Nephron progenitor cell (in vitro differentiated cells): ENCODE measurements around the gene HHLA2.

ENCODE experiments used
- DNase-seq: peaks from one replicate; pipeline ENCODE4 v3.0.0; 2021
- H3K27ac Mint-ChIP-seq: 2 replicates; pipeline ENCODE4 v1.8.0; 2021; ENCODE audit warnings: mild to moderate bottlenecking, moderate library complexity, mixed read lengths
- H3K27me3 Mint-ChIP-seq: 2 replicates; pipeline ENCODE4 v1.8.0; 2021; ENCODE audit warnings: mild to moderate bottlenecking, low read depth, mixed read lengths; ENCODE audit not compliant: poor library complexity
- H3K36me3 Mint-ChIP-seq: 2 replicates; pipeline ENCODE4 v1.8.0; 2021; ENCODE audit warnings: low read depth, mixed read lengths
- H3K4me1 Mint-ChIP-seq: 2 replicates; pipeline ENCODE4 v1.8.0; 2021; ENCODE audit warnings: mixed read lengths
- H3K4me3 Mint-ChIP-seq: 2 replicates; pipeline ENCODE4 v1.8.0; 2021; ENCODE audit warnings: mild to moderate bottlenecking, moderate library complexity, mixed read lengths
- H3K9me3 Mint-ChIP-seq: 2 replicates; pipeline ENCODE4 v1.8.0; 2021; ENCODE audit warnings: mild to moderate bottlenecking, moderate library complexity, mixed read lengths
- TF ChIP-seq, protein P1 (sequence below): fragments of 200-600 bp; sonication (generic); IDR thresholded peaks from 2 replicates; pipeline ENCODE4 v1.5.0; 2021; ENCODE audit warnings: antibody characterized with exemption

Gene HHLA2

DNA sequence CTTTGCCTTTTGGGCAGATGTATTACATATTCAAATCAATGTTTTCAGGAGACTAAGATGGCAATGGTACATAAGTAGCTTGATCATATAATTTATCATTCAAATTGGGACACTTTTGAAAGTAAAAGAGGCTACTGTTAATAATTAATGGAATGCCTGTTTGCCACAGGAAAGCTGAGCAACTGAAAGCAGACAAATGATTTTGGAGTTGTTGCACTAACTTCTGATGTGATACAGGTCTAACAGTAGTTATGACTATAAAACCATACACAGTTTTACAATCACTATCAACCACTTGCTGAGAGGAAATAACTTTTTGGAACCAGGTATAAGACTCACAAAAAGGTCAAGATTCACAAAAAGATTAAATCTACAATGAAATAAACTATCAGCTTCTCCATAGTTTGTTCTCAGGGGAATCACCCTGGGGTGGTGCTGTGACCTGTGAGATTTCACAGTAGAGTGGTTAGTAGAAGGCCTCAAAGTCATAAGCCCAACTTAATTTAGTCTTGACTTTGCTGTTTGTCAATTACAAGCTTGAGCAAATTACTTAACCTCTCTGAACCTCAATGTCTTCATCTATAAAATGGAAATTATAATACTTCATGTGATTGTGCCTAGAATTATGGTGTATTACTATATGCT lies 42.7 kb downstream of the HHLA2 start:
- Mint-ChIP-seq H3K9me3 (no peaks in the 10 kb centered on the region), H3K36me3 (no peaks in the 10 kb centered on the region), H3K4me1 (no peaks in the 10 kb centered on the region), H3K4me3 (no peak overlapping the region), H3K27me3 (peaks cover 10% of the 10 kb centered on the region), H3K27ac (no peak overlapping the region)
- TF ChIP-seq, protein P1, sequence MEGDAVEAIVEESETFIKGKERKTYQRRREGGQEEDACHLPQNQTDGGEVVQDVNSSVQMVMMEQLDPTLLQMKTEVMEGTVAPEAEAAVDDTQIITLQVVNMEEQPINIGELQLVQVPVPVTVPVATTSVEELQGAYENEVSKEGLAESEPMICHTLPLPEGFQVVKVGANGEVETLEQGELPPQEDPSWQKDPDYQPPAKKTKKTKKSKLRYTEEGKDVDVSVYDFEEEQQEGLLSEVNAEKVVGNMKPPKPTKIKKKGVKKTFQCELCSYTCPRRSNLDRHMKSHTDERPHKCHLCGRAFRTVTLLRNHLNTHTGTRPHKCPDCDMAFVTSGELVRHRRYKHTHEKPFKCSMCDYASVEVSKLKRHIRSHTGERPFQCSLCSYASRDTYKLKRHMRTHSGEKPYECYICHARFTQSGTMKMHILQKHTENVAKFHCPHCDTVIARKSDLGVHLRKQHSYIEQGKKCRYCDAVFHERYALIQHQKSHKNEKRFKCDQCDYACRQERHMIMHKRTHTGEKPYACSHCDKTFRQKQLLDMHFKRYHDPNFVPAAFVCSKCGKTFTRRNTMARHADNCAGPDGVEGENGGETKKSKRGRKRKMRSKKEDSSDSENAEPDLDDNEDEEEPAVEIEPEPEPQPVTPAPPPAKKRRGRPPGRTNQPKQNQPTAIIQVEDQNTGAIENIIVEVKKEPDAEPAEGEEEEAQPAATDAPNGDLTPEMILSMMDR: no peak
- no peak for DNase-seq

DNA sequence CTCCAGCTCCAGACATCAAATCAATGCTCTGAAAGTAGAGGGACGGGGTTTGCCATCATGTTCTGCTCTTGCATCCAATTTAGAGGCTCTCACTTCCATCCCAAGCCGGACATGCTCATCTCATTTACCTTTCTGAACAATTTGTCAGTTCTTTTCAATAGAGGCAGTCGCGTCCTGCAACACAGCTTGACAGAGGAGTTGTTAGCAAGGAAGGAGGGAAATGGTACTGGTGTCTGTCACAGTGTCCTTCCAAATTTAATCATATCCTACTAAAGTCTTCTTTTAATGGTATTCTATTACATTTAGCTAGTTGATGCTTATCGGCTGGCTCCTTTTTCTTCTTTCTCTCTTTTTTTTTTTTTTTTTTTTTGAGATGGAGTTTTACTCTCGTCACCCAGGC lies 45.6 kb downstream of the HHLA2 start:
- peaks cover 6% of the 10 kb centered on the region for H3K4me1 Mint-ChIP-seq
- no peak for DNase-seq
- H3K36me3 Mint-ChIP-seq: no peaks in the 10 kb centered on the region
- H3K9me3 Mint-ChIP-seq: no peaks in the 10 kb centered on the region
- H3K27me3 Mint-ChIP-seq: peaks cover 10% of the 10 kb centered on the region
- TF ChIP-seq, protein P1: no peak
- H3K27ac Mint-ChIP-seq: no peak overlapping the region
- H3K4me3 Mint-ChIP-seq: no peak overlapping the region

DNA sequence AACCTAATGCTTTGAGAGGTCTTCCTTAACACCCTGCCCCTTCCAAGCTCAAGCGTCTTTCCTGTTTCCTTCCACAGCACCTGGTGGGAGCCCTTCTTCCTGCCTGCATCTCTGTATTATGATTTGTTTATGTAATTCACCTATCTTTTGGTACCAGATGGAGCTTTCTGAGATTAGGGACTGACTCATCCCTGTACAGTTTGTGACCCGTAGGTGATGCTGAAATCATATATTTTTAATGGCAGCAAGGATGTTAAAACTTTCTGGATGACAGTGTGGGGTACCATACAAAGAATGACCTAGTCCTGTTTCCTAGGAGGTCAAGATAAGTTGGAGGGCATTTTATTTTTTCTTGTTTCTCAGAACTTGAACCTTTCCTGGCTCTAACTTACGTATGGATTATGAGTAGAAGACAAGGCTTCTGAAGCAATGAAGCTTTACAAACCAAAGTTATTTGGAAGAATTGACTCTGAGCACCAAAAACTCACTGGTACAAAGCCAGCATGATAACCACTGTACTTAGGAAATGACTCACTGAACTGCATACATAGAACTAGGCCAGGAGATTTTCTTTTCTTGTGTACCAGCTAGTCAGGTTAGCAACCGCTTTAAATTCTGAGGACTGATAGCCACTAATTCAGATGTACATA lies 46.6 kb downstream of the HHLA2 start:
- no peak overlapping the region for H3K27ac Mint-ChIP-seq
- peaks cover 6% of the 10 kb centered on the region for H3K4me1 Mint-ChIP-seq
- no peaks in the 10 kb centered on the region for H3K36me3 Mint-ChIP-seq
- no peak overlapping the region for H3K4me3 Mint-ChIP-seq
- DNase-seq: no peak
- TF ChIP-seq, protein P1: no peak
- no peaks in the 10 kb centered on the region for H3K9me3 Mint-ChIP-seq
- H3K27me3 Mint-ChIP-seq: peaks cover 6% of the 10 kb centered on the region

DNA sequence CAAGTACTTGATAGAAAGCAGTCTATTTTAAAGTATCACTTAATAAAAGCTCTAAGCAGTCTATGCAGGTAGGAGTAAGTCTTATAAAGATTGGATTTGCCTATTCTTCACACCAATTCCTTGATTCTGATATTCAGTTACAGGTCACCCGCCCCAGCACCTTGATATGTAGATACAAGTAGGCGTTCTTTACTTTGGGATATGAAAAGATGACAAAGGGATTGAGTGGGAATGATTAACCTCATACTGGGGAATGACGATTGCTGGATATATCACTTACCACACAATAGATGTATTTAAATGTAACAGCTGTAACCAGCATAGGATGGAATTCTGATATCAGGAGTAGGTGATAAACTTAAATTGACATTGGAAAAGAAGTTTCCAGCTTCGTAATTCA lies 47.1 kb downstream of the HHLA2 start:
- H3K4me1 Mint-ChIP-seq: peaks cover 6% of the 10 kb centered on the region
- H3K27me3 Mint-ChIP-seq: peaks cover 6% of the 10 kb centered on the region
- H3K36me3 Mint-ChIP-seq: no peaks in the 10 kb centered on the region
- H3K4me3 Mint-ChIP-seq: no peak overlapping the region
- TF ChIP-seq, protein P1: no peak
- H3K27ac Mint-ChIP-seq: no peak overlapping the region
- H3K9me3 Mint-ChIP-seq: no peaks in the 10 kb centered on the region
- DNase-seq: no peak

DNA sequence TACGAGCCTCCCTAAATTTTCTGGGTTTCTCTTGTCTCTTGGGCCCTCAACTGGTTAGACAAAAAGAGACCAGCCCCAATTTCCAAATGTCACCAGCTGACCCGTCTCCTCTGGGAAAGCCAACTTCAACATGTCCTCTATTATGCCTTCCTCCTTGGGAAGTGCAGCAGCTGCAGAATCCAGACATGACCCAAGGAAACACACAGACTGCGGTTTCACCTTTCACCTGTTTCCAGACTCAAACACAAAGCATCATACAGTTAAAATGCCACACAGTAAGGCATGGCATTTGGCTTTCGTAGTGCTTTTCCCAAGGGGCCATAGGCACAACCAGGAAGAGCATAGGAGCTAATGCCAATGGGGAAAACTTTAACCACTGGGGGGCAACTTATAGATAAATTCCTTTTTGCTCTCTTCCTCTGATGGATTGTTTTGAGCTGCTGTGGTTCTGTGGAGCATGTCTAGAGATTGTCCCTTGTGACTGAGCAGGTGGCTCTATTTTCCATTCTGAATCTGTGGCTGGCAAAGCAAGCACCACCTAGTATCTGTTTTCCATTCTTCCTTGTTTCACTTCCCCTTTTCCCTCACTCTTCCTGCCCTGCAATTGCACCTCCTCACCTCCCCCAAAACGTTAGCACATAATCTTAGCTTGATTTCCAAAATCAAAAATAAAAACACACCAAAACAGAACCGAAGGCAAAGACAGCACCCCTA lies 49.3 kb downstream of the HHLA2 start:
- Mint-ChIP-seq H3K27me3 (peaks cover 6% of the 10 kb centered on the region), H3K27ac (peak overlapping the region; percentile 2), H3K36me3 (no peaks in the 10 kb centered on the region), H3K4me3 (no peak overlapping the region), H3K9me3 (no peaks in the 10 kb centered on the region), H3K4me1 (peaks cover 6% of the 10 kb centered on the region)
- no peak for DNase-seq
- TF ChIP-seq, protein P1: no peak
